IPS-18a (cell line): ENCODE data around the gene PLXDC2.

Source experiments
- H3K27ac ChIP-seq: one replicate; pipeline ENCODE4 v1.5.1; 2013; ENCODE audit warnings: low read length
- H3K27me3 ChIP-seq: one replicate; pipeline ENCODE4 v1.6.1; 2013; ENCODE audit warnings: mild to moderate bottlenecking, low read length; ENCODE audit not compliant: control insufficient read depth, insufficient read depth
- H3K36me3 ChIP-seq: one replicate; pipeline ENCODE4 v1.6.1; 2013; ENCODE audit warnings: low read depth, low read length; ENCODE audit not compliant: control insufficient read depth
- H3K4me1 ChIP-seq: one replicate; pipeline ENCODE4 v1.6.1; 2013; ENCODE audit warnings: low read depth, low read length; ENCODE audit not compliant: control insufficient read depth
- H3K4me3 ChIP-seq: one replicate; pipeline ENCODE4 v1.5.1; 2013; ENCODE audit warnings: low read length
- H3K9ac ChIP-seq: one replicate; pipeline ENCODE4 v1.6.1; 2013; ENCODE audit warnings: mild to moderate bottlenecking, low read length, moderate library complexity
- H3K9me3 ChIP-seq: one replicate; pipeline ENCODE4 v1.6.1; 2013; ENCODE audit warnings: low read depth, low read length; ENCODE audit not compliant: control insufficient read depth

Gene PLXDC2

GRCh38 chr10:19788902-19789301 lies 27.3 kb upstream of the PLXDC2 start:
- no peaks in the 10 kb centered on the region for H3K9me3 ChIP-seq
- H3K27ac ChIP-seq = no peak overlapping the region
- no peak overlapping the region for H3K9ac ChIP-seq
- H3K27me3 ChIP-seq = no peaks in the 10 kb centered on the region
- H3K36me3 ChIP-seq = no peaks in the 10 kb centered on the region
- H3K4me1 ChIP-seq = peaks cover 15% of the 10 kb centered on the region
- H3K4me3 ChIP-seq = no peak overlapping the region

GRCh38 chr10:19789607-19790006 lies 26.6 kb upstream of the PLXDC2 start:
- Histone ChIP-seq H3K9ac (no peak overlapping the region), H3K27ac (no peak overlapping the region), H3K27me3 (no peaks in the 10 kb centered on the region), H3K4me1 (peaks cover 15% of the 10 kb centered on the region), H3K4me3 (no peak overlapping the region), H3K9me3 (no peaks in the 10 kb centered on the region), H3K36me3 (no peaks in the 10 kb centered on the region)

GRCh38 chr10:19791032-19791431 lies 25.2 kb upstream of the PLXDC2 start:
- H3K27me3 ChIP-seq = no peaks in the 10 kb centered on the region
- no peak overlapping the region for H3K9ac ChIP-seq
- peaks cover 15% of the 10 kb centered on the region for H3K4me1 ChIP-seq
- no peaks in the 10 kb centered on the region for H3K9me3 ChIP-seq
- no peak overlapping the region for H3K4me3 ChIP-seq
- H3K27ac ChIP-seq = no peak overlapping the region
- no peaks in the 10 kb centered on the region for H3K36me3 ChIP-seq

GRCh38 chr10:19795684-19796083 lies 20.5 kb upstream of the PLXDC2 start:
- H3K27ac ChIP-seq = no peak overlapping the region
- H3K9me3 ChIP-seq = no peaks in the 10 kb centered on the region
- no peak overlapping the region for H3K4me3 ChIP-seq
- no peaks in the 10 kb centered on the region for H3K4me1 ChIP-seq
- H3K36me3 ChIP-seq = no peaks in the 10 kb centered on the region
- no peak overlapping the region for H3K9ac ChIP-seq
- H3K27me3 ChIP-seq = no peaks in the 10 kb centered on the region

DNA sequence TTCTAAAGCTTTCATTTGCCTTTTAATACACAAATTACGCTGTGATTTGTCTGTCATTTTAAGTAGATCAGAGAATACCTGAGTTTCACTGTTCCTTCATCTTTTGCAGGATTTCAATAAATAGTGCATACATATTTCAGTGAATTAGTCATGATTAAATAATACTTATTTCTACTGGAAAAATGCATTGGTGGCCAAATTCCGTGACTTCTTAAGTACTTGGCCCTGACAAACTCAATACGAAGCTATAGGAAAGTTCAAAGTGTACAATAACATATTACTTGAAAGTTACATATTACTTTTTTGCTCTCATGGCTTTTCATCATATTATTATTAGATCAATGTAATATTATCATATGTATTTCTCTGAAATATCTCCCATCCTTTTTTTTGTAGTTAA lies 16.1 kb upstream of the PLXDC2 start:
- Histone ChIP-seq H3K4me1 (no peaks in the 10 kb centered on the region), H3K36me3 (no peaks in the 10 kb centered on the region), H3K27me3 (no peaks in the 10 kb centered on the region), H3K9ac (no peak overlapping the region), H3K9me3 (no peaks in the 10 kb centered on the region), H3K27ac (no peak overlapping the region), H3K4me3 (no peak overlapping the region)

DNA sequence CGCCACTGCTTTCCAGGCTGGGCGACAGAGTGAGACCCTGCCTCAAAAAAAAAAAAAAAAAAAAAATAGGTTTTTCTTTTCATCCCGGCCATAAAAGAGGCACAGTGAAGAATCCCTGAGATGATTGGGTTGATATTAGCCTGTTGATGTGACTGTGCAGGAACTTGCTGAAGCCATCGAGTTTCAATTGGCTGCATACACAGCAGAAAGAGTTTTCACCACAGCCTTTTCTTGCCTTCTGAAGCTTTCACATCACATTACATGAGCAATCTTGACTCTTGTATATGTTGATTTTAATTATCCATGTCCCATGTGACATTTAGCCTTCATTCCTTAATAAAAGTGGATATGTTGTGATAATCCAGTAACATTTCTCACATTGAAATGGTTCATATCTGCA lies 14.9 kb upstream of the PLXDC2 start:
- no peaks in the 10 kb centered on the region for H3K36me3 ChIP-seq
- H3K27me3 ChIP-seq = no peaks in the 10 kb centered on the region
- no peaks in the 10 kb centered on the region for H3K9me3 ChIP-seq
- H3K9ac ChIP-seq = no peak overlapping the region
- H3K27ac ChIP-seq = no peak overlapping the region
- H3K4me3 ChIP-seq = no peak overlapping the region
- no peaks in the 10 kb centered on the region for H3K4me1 ChIP-seq

DNA sequence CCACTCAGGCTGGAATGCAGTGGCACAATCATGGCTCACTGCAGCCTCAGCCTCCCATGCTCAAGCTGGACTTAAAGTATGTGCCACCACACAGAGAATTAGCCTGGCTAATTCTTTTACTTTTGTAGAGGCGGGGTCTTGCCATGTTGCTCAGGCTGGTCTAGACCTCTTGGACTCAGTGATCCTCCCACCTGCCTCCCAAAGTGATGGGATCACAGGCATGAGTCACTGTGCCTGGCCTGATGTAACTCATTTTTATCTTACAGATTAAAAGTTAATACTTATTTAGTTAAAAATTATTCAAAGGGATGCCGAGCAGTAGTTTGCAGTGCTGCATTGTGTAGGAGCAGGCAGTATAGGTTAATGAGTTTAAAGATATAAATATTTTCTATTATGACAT lies 12.6 kb upstream of the PLXDC2 start:
- Histone ChIP-seq H3K9ac (no peak overlapping the region), H3K9me3 (no peaks in the 10 kb centered on the region), H3K27me3 (no peaks in the 10 kb centered on the region), H3K36me3 (no peaks in the 10 kb centered on the region), H3K4me1 (no peaks in the 10 kb centered on the region), H3K4me3 (no peak overlapping the region), H3K27ac (no peak overlapping the region)

DNA sequence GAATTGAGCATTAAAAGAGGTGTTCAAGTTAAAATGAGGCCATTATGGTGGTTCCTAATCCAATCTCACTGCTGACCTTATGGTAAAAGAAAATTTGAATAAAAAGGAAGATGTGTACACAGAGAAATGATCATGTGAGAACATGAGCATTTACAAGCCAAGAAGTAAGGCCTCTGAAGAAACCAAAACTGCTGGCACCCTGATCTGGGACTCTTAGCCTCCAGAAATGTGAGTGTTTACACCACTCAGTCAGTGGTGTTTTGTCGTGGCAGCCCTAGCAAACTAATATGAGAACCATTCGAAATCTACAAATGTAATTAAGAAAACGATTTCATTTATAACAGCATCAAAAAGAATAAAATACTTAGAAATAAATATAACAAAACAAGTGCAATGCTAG lies 6.8 kb upstream of the PLXDC2 start:
- no peak overlapping the region for H3K9ac ChIP-seq
- H3K36me3 ChIP-seq = no peaks in the 10 kb centered on the region
- no peaks in the 10 kb centered on the region for H3K27me3 ChIP-seq
- H3K9me3 ChIP-seq = no peaks in the 10 kb centered on the region
- H3K27ac ChIP-seq = no peak overlapping the region
- peaks cover 4% of the 10 kb centered on the region for H3K4me1 ChIP-seq
- H3K4me3 ChIP-seq = no peak overlapping the region

GRCh38 chr10:19811540-19811939 lies 4.7 kb upstream of the PLXDC2 start:
- H3K27me3 ChIP-seq = no peaks in the 10 kb centered on the region
- no peaks in the 10 kb centered on the region for H3K36me3 ChIP-seq
- H3K4me3 ChIP-seq = no peak overlapping the region

DNA sequence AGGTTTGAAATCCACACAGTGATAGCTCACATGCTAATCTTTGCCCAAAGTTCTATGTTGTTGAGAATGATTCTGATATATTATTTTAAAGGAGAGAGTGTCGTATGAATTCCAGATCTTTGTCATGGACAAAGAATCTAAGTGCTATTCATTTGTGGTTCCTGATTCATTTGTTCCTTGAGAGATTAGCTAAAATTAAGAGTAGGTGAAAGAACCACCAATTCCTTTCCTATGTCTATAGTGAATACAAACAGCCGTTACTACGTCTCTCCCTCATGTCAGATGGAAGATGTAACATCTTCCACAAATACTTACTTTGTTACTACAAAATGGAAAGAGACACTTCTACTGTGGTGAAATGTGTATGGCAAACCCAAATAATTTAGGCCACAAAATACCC lies 3.3 kb upstream of the PLXDC2 start:
- no peaks in the 10 kb centered on the region for H3K36me3 ChIP-seq
- H3K9ac ChIP-seq = no peak overlapping the region

More at GRCh38 chr10:19811540-19811939, 4.7 kb upstream of the PLXDC2 start:
- peaks cover 9% of the 10 kb centered on the region for H3K4me1 ChIP-seq
- no peak overlapping the region for H3K9ac ChIP-seq
- no peaks in the 10 kb centered on the region for H3K9me3 ChIP-seq
- H3K27ac ChIP-seq = no peak overlapping the region

GRCh38 chr10:19815036-19815730 lies 1.0 kb upstream of the PLXDC2 start:
- Histone ChIP-seq H3K27me3 (no peaks in the 10 kb centered on the region), H3K27ac (peak overlapping the region; percentile 53), H3K9me3 (no peaks in the 10 kb centered on the region), H3K4me1 (peaks cover 24% of the 10 kb centered on the region), H3K36me3 (peaks cover 4% of the 10 kb centered on the region), H3K4me3 (peak overlapping the region; percentile 97), H3K9ac (peak overlapping the region; percentile 89)

More for the DNA sequence above, 3.3 kb upstream of the PLXDC2 start:
- H3K27me3 ChIP-seq = no peaks in the 10 kb centered on the region
- H3K9me3 ChIP-seq = no peaks in the 10 kb centered on the region
- no peak overlapping the region for H3K4me3 ChIP-seq
- H3K4me1 ChIP-seq = peaks cover 9% of the 10 kb centered on the region
- no peak overlapping the region for H3K27ac ChIP-seq

GRCh38 chr10:19815731-19816410 lies 361 bp upstream of the PLXDC2 start:
- H3K9me3 ChIP-seq = no peaks in the 10 kb centered on the region
- H3K36me3 ChIP-seq = peaks cover 4% of the 10 kb centered on the region
- peak overlapping the region; percentile 89 for H3K9ac ChIP-seq
- H3K4me1 ChIP-seq = peaks cover 24% of the 10 kb centered on the region
- H3K27ac ChIP-seq = peak overlapping the region; percentile 53
- peak overlapping the region; percentile 97 for H3K4me3 ChIP-seq
- H3K27me3 ChIP-seq = no peaks in the 10 kb centered on the region
